Stomach (tissue), 9 donors: ENCODE measurements around the gene FBXO17. TPM values are rescaled to one million over a fixed set of nuclear protein-coding genes. Genes with fewer than 3 reads are reported as not detected.
A peak's percentile ranks its signal among the peaks of the same experiment; 100 is the strongest.

Experiments
- DNase-seq, 2 donors: peaks; one replicate each; pipeline versions ENCODE4 v3.0.0 to v3.0.0-alpha.2; 2013 to 2019
- H3K27ac ChIP-seq, 5 donors: fragments of 200-600 bp in 4 of 5; sonication (generic) in 4 of 5; one replicate each; pipeline ENCODE4 v1.5.1; 2013 to 2019; ENCODE audit warnings: mild to moderate bottlenecking in 1 of 5, moderate library complexity in 1 of 5
- H3K27me3 ChIP-seq, 3 donors: fragments of 200-600 bp; sonication (generic); one replicate each; pipeline ENCODE4 v1.5.1; 2017 to 2019; ENCODE audit warnings: mixed run types in 1 of 3
- H3K36me3 ChIP-seq, 4 donors: fragments of 200-600 bp; sonication (generic); 1 replicate in 3 of 4; 2 replicates in 1 of 4; pipeline ENCODE4 v1.5.1; 2016 to 2019
- H3K4me1 ChIP-seq, 4 donors: fragments of 200-600 bp; sonication (generic); one replicate each; pipeline ENCODE4 v1.5.1; 2016 to 2019
- H3K4me3 ChIP-seq, 4 donors: fragments of 200-600 bp; sonication (generic) in 3 of 4; one replicate each; pipeline ENCODE4 v1.5.1; 2016 to 2019; ENCODE audit warnings: mild to moderate bottlenecking in 1 of 4
- H3K9me3 ChIP-seq, 4 donors: fragments of 200-600 bp; sonication (generic); one replicate each; pipeline ENCODE4 v1.5.1; 2016 to 2019
- CTCF ChIP-seq, 7 experiments: fragments of 450-650 bp in 4 of 7; fragments of 200-600 bp in 3 of 7; sonication (generic) in 3 of 7; IDR thresholded peaks; one replicate each; pipeline ENCODE4 v1.5.1; 2016 to 2019; ENCODE audit warnings: antibody characterized with exemption in 7 of 7, control low read depth in 2 of 7, mild to moderate bottlenecking in 1 of 7
- EP300 ChIP-seq: sonication (generic); formaldehyde crosslinking; IDR thresholded peaks from one replicate; pipeline ENCODE4 v1.6.1; 2017; ENCODE audit warnings: antibody characterized with exemption
- POLR2A ChIP-seq, 4 donors: fragments of 450-650 bp; IDR thresholded peaks; one replicate each; pipeline ENCODE4 v1.6.1; 2016; ENCODE audit warnings: antibody characterized with exemption in 4 of 4, control low read depth in 2 of 4, mild to moderate bottlenecking in 1 of 4, moderate library complexity in 1 of 4
- POLR2AphosphoS5 ChIP-seq, 3 donors: sonication (generic); formaldehyde crosslinking; IDR thresholded peaks; one replicate each; pipeline ENCODE4 v1.6.1; 2016; ENCODE audit warnings: antibody characterized with exemption in 3 of 3
- WGBS, 5 donors: extraction: QIAGEN DNeasy Blood & Tissue Kit in 3 of 5; methylation state at CpG; one replicate each; pipeline versions ENCODE4 v1.1.5 to v1.1.7; 2013 to 2018; 5-methylcytosine and 5-hydroxymethylcytosine counted together
- intact Hi-C: fragments of 100-400 bp; cut with DNase I; formaldehyde crosslinking; loops from one replicate; pipeline ENCODE4 v1.15.1; 2023; ENCODE audit warnings: low total_unique reads
- polyA plus RNA-seq, 3 donors: library from polyadenylated mRNA; stranded (reverse); fragments of 200-250 nt; gene quantifications; one replicate each; pipeline ENCODE4 v1.2.3, GENCODE V29; 2013
- total RNA-seq, 5 donors: library from RNA; depleted of rRNA; stranded (reverse); fragments of >200 nt; gene quantifications; one replicate each; pipeline versions ENCODE4 v1.1.0 to v1.2.3, GENCODE V29; 2014 to 2016
- donor health status: healthy with polysubstance abuse.
- donor health status: Bipolar disorder and iron deficiency.
- donor health status: healthy.

The FBXO17 gene
- total and polyA plus RNA-seq, 8 donors = 1.8 to 19.1 (median 6.6) TPM; not detected in 1

GRCh38 chr19:38979812-38980211, 4.3 kb upstream of the FBXO17 start:
- WGBS, 5 donors = 73 to 90% (median 77%) methylated on average over 5 of the region's 5 CpGs
- no peak for TF ChIP-seq POLR2AphosphoS5 (IDR thresholded peaks at IDR 0.05)
- no peak for TF ChIP-seq EP300
- no peak for TF ChIP-seq CTCF (IDR thresholded peaks at IDR 0.05)
- TF ChIP-seq POLR2A (IDR thresholded peaks at IDR 0.05) = no peak
- intact Hi-C loops = no loop called here
- peaks cover 7 to 22% (median 18%) of the 10 kb centered on the region in 4 donors for H3K4me1 ChIP-seq
- no peak overlapping the region for H3K4me3 ChIP-seq
- peaks cover 0 to 16% (median 9%) of the 10 kb centered on the region in 3 donors for H3K27me3 ChIP-seq
- no peak for DNase-seq
- no peaks in the 10 kb centered on the region for H3K36me3 ChIP-seq
- no peak overlapping the region for H3K27ac ChIP-seq
- H3K9me3 ChIP-seq = peaks cover 0 to 7% (median 4%) of the 10 kb centered on the region in 4 donors

DNA sequence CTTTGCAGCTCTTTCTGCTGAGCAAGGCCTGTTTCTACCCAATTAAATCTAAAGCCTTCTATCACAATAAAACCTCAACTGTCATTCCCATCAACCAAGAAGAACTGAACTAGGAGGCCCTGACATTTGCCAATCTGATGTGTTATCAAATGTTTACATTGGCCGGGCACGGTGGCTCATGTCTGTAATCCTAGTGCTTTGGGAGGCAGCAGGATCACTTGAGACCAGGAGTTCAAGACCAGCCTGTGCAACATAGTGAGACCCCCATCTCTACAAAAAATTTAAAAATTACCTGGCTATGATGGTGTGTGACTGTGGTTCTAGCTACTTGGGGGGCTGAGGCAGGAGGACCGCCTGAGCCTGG, 2.8 kb upstream of the FBXO17 start:
- TF ChIP-seq CTCF (IDR thresholded peaks at IDR 0.05) = no peak
- TF ChIP-seq POLR2A (IDR thresholded peaks at IDR 0.05) = no peak
- no peak for TF ChIP-seq POLR2AphosphoS5 (IDR thresholded peaks at IDR 0.05)
- TF ChIP-seq EP300 = no peak
- Histone ChIP-seq H3K9me3 (peaks cover 0 to 7% (median 3%) of the 10 kb centered on the region in 4 donors), H3K4me3 (no peak overlapping the region), H3K27me3 (peaks cover 0 to 16% (median 9%) of the 10 kb centered on the region in 3 donors), H3K27ac (no peak overlapping the region), H3K36me3 (no peaks in the 10 kb centered on the region), H3K4me1 (peaks cover 7 to 31% (median 23%) of the 10 kb centered on the region in 4 donors)
- DNase-seq = no peak
- WGBS, 5 donors = 43 to 55% (median 47%) methylated on average over 3 of the region's 3 CpGs
- intact Hi-C loops = no loop called here

GRCh38 chr19:38977445-38978325, 2.1 kb upstream of the FBXO17 start:
- Histone ChIP-seq H3K4me1 (peaks cover 7 to 31% (median 23%) of the 10 kb centered on the region in 4 donors), H3K27me3 (peaks cover 0 to 16% (median 9%) of the 10 kb centered on the region in 3 donors), H3K9me3 (peaks cover 0 to 7% (median 3%) of the 10 kb centered on the region in 4 donors), H3K4me3 (no peak overlapping the region), H3K36me3 (no peaks in the 10 kb centered on the region), H3K27ac (no peak overlapping the region)
- intact Hi-C loops = no loop called here
- WGBS, 5 donors = 69 to 79% (median 75%) methylated on average over 14 to 15 of the region's 15 CpGs
- peak in 1 of 2 donors; percentile 30 for DNase-seq
- no peak for TF ChIP-seq CTCF (IDR thresholded peaks at IDR 0.05)
- TF ChIP-seq POLR2A (IDR thresholded peaks at IDR 0.05) = no peak
- no peak for TF ChIP-seq POLR2AphosphoS5 (IDR thresholded peaks at IDR 0.05)
- TF ChIP-seq EP300 = no peak

- H3K4me3 ChIP-seq = peak overlapping the region; percentile 55 to 74 (median 68)
- intact Hi-C loops = no loop called here
- TF ChIP-seq CTCF (IDR thresholded peaks at IDR 0.05) (no peak), POLR2A (IDR thresholded peaks at IDR 0.05) (no peak), POLR2AphosphoS5 (IDR thresholded peaks at IDR 0.05) (no peak), EP300 (no peak)
- H3K9me3 ChIP-seq = peaks cover 0 to 7% (median 2%) of the 10 kb centered on the region in 4 donors
- peak in 1 of 2 donors; percentile 75 for DNase-seq
- peak overlapping the region; percentile 67 to 91 (median 87) for H3K27ac ChIP-seq
- peaks cover 0 to 16% (median 9%) of the 10 kb centered on the region in 3 donors for H3K27me3 ChIP-seq
- H3K4me1 ChIP-seq = peaks cover 7 to 33% (median 23%) of the 10 kb centered on the region in 4 donors
- no peaks in the 10 kb centered on the region for H3K36me3 ChIP-seq
- WGBS, 5 donors = 0 to 7% (median 4%) methylated on average over 14 to 22 of the region's 22 CpGs
Measured at GRCh38 chr19:38975861-38976271, 324 bp upstream of the FBXO17 start.
